ENCODE data around the gene TSPAN5. TPM values are rescaled to one million over a fixed set of nuclear protein-coding genes. Genes with fewer than 3 reads are reported as not detected.

The TSPAN5 gene
- total and polyA plus RNA-seq, 2 of the 4 experiments (the other 2 are of a cell fraction): 64.8 to 79.6 TPM

DNA sequence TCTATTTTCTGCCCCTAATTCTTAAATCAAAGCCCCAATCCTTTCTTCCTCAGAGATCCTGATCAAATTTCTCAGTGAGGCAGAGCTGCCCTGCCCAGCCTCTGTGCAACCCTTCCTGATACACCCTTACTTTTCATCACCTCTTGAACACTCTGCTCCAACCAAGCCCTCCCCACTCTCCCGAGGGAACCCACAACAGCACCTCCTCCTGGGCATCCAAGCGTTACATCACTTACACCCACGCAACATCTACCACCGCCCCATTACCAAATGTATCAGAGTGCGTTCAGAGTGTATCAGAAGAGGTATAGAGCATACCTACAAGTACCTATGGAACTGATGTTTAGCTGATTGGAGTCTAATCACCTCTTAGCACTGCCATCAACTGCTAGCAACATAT lies 210.8 kb downstream of the TSPAN5 start:
- no peak for ATAC-seq (ENCODE audit: low read depth)

More for the DNA sequence above, 210.8 kb downstream of the TSPAN5 start:
- Histone ChIP-seq H2BK5ac (ENCODE audit: low read depth, low read length, poor library complexity, severe bottlenecking) (no peak overlapping the region), H3K4me3 (ENCODE audit: insufficient read depth, low read depth, low read length) (no peak overlapping the region), H3K4me2 (ENCODE audit: low read depth, low read length) (no peak overlapping the region), H3K56ac (ENCODE audit: extremely low read depth, insufficient read depth, low read length) (no peak overlapping the region), H4K5ac (ENCODE audit: low read depth, low read length) (no peak overlapping the region), H3K18ac (ENCODE audit: low read depth, low read length) (no peak overlapping the region), H3K27ac (ENCODE audit: insufficient read depth, low read length) (no peak overlapping the region), H3K14ac (replicated peaks; ENCODE audit: low read depth, low read length) (no peak overlapping the region), H3K9me1 (ENCODE audit: insufficient read depth, low read length) (peaks cover 6% of the 10 kb centered on the region; the same call in 1 of the 2 replicates), H2AFZ (replicated peaks; ENCODE audit: low read length, poor library complexity) (no peak overlapping the region), H4K20me1 (ENCODE audit: insufficient read depth, low read length) (no peaks in the 10 kb centered on the region), H4K91ac (ENCODE audit: insufficient read depth, low read depth, low read length) (no peak overlapping the region), H3K9me3 (ENCODE audit: control insufficient read depth, insufficient read depth, low read length) (peaks cover 2% of the 10 kb centered on the region; the same call in 1 of the 2 replicates), H3K27me3 (ENCODE audit: control insufficient read depth, insufficient read depth, low read length) (no peaks in the 10 kb centered on the region), H3K36me3 (ENCODE audit: control insufficient read depth, insufficient read depth, low read length) (peaks cover 4% of the 10 kb centered on the region), H4K8ac (ENCODE audit: low read depth in 2 of 2, low read length in 2 of 2) (no peak overlapping the region), H2BK20ac (ENCODE audit: low read depth, low read length) (no peak overlapping the region), H3K4me1 (ENCODE audit: control insufficient read depth, insufficient read depth, low read length) (peaks cover 3% of the 10 kb centered on the region), H2AK5ac (ENCODE audit: low read depth, low read length) (no peak overlapping the region), H3K79me1 (ENCODE audit: low read depth in 1 of 2, low read length in 2 of 2) (no peaks in the 10 kb centered on the region), H2BK15ac (ENCODE audit: low read depth, low read length) (no peak overlapping the region), H3K4ac (ENCODE audit: low read depth, low read length) (no peak overlapping the region), H2BK120ac (ENCODE audit: low read depth, low read length) (no peak overlapping the region), H3K23ac (ENCODE audit: low read depth, low read length) (no peak overlapping the region), H3K9ac (ENCODE audit: low read depth, low read length) (no peak overlapping the region), H2AK9ac (replicated peaks; ENCODE audit: low read depth, low read length, poor library complexity) (no peak overlapping the region)
- ChIA-PET POLR2A (ENCODE audit: unreplicated experiment) (no interaction called here), CTCF (no interaction called here)
- WGBS, 2 experiments (ENCODE audit: extremely low coverage in 2 of 2, insufficient read length in 1 of 2): no CpG with 5 or more reads among the region's 5 CpGs
- intact Hi-C loops (cut with micrococcal nuclease) (no loop called here), dilution Hi-C loops (cut with HindIII; ENCODE audit: low sequenced_read_pairs, unreplicated experiment) (no loop called here), in situ Hi-C loops (cut with MboI; ENCODE audit: low sequenced_read_pairs) (no loop called here)
- DNase-seq: no peak
- TF ChIP-seq NFE2L2 (IDR thresholded peaks at IDR 0.05; ENCODE audit: low read depth, low read length) (no peak), FOS (IDR thresholded peaks at IDR 0.05; ENCODE audit: low read depth, low read length) (no peak), RFX5 (IDR thresholded peaks at IDR 0.05; ENCODE audit: low read depth, low read length) (no peak), MAFK (IDR thresholded peaks at IDR 0.05; ENCODE audit: low read depth, low read length) (no peak), CHD1 (IDR thresholded peaks at IDR 0.05; ENCODE audit: low read depth, low read length) (no peak), MXI1 (IDR thresholded peaks at IDR 0.05; ENCODE audit: borderline replicate concordance, low read depth, low read length) (no peak)
- no TSS peak for BruUV-seq (replicated peaks)

Measured in IMR-90 (cell line).